Lung (tissue), 12 donors: ENCODE results near the gene NEO1. TPM values are rescaled to one million over a fixed set of nuclear protein-coding genes. Genes with fewer than 3 reads are reported as not detected.

Source experiments
- ATAC-seq: fragments of 200-7000 bp; cut with Tn5 transposase; one replicate; pipeline ENCODE4 v1.9.1; 2020; ENCODE audit warnings: moderate number of reproducible peaks; ENCODE audit not compliant: insufficient read depth, low FRiP score
- DNase-seq, 3 donors: peaks; one replicate each; pipeline ENCODE4 v3.0.0-alpha.2; 2013 to 2017
- H3K27ac ChIP-seq, 2 donors: one replicate each; pipeline ENCODE4 v1.5.1; 2013; ENCODE audit warnings: mild to moderate bottlenecking in 2 of 2, moderate library complexity in 2 of 2, control low read depth in 1 of 2, inconsistent platforms in 1 of 2, low read depth in 1 of 2, low read length in 1 of 2
- H3K27me3 ChIP-seq, 3 donors: one replicate each; pipeline ENCODE4 v1.5.1; 2013; ENCODE audit warnings: low read length in 2 of 3; ENCODE audit not compliant: control insufficient read depth in 3 of 3, insufficient read depth in 3 of 3
- H3K36me3 ChIP-seq, 4 donors: one replicate each; pipeline ENCODE4 v1.5.1; 2013; ENCODE audit warnings: low read length in 4 of 4, mild to moderate bottlenecking in 1 of 4, moderate library complexity in 1 of 4; ENCODE audit not compliant: control insufficient read depth in 4 of 4, insufficient read depth in 4 of 4
- H3K4me1 ChIP-seq, 5 donors: one replicate each; pipeline ENCODE4 v1.5.1; 2013; ENCODE audit warnings: low read length in 5 of 5, mild to moderate bottlenecking in 2 of 5, moderate library complexity in 1 of 5; ENCODE audit not compliant: control insufficient read depth in 5 of 5, insufficient read depth in 5 of 5
- H3K4me3 ChIP-seq: one replicate; pipeline ENCODE4 v1.5.1; 2013; ENCODE audit warnings: mild to moderate bottlenecking, control low read depth, moderate library complexity
- H3K9ac ChIP-seq, 2 donors: one replicate each; pipeline ENCODE4 v1.5.1; 2013; ENCODE audit warnings: low read length in 2 of 2, control low read depth in 1 of 2; ENCODE audit not compliant: insufficient read depth in 1 of 2
- H3K9me3 ChIP-seq, 4 donors: one replicate each; pipeline ENCODE4 v1.5.1; 2013; ENCODE audit warnings: low read length in 3 of 4, mild to moderate bottlenecking in 1 of 4, moderate library complexity in 1 of 4; ENCODE audit not compliant: control insufficient read depth in 4 of 4, insufficient read depth in 3 of 4
- WGBS, 2 donors: extraction: QIAGEN DNeasy Blood & Tissue Kit; methylation state at CpG; one replicate each; pipeline ENCODE4 v1.1.7; 2013; 5-methylcytosine and 5-hydroxymethylcytosine counted together
- polyA plus RNA-seq, 2 donors: library from polyadenylated mRNA; stranded (reverse); fragments of 200-250 nt; gene quantifications; one replicate each; pipeline ENCODE4 v1.2.1, GENCODE V29; 2013
- total RNA-seq, 2 donors: library from RNA; depleted of rRNA in 1 of 2; stranded (reverse); fragments of >200 nt in 1 of 2; gene quantifications; one replicate each; pipeline ENCODE4 v1.2.1, GENCODE V29; 2014 to 2021
- TF ChIP-seq, protein P1 (sequence below): IDR thresholded peaks from 2 replicates; pipeline ENCODE4 v1.5.1; 2012; ENCODE audit warnings: mild to moderate bottlenecking; ENCODE audit errors: control extremely low read depth, extremely low read depth
- donor health status: control.
- donor health status: control.
- donor health status: Bipolar disorder and iron deficiency.
- donor health status: healthy.
- donor health status: DM: yes; HTN: yes; CAD: no.

The NEO1 gene
- total and polyA plus RNA-seq, 4 donors = 6.9 to 70.8 (median 16.5) TPM

DNA sequence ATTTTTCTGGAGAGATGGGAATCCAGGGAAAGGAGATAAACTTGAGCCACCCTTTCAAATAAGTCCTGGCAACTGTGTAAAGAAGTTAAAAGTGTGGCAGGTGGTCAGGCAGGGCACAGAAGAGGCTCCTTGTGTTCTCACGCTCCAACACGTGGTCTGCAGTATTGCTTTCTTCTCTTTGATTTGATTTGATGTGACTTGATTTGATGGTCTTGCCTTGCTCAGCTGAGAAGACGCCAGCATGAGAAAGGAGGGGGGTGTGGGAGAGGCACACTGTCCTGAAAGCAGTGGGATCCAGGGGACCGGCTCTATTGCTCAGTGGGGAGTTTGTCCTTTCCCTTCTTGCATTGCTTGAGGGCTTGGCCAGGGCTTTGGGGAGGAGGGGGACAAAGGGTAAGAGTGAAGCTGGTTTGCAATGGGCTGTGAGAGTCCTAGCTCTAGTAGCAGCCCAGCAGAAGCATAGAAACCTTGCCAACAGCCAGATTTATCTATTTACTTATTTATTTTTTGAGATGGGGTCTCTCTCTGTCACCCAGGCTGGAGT, 25.7 kb upstream of the NEO1 start:
- no peak for ATAC-seq
- TF ChIP-seq, protein P1, sequence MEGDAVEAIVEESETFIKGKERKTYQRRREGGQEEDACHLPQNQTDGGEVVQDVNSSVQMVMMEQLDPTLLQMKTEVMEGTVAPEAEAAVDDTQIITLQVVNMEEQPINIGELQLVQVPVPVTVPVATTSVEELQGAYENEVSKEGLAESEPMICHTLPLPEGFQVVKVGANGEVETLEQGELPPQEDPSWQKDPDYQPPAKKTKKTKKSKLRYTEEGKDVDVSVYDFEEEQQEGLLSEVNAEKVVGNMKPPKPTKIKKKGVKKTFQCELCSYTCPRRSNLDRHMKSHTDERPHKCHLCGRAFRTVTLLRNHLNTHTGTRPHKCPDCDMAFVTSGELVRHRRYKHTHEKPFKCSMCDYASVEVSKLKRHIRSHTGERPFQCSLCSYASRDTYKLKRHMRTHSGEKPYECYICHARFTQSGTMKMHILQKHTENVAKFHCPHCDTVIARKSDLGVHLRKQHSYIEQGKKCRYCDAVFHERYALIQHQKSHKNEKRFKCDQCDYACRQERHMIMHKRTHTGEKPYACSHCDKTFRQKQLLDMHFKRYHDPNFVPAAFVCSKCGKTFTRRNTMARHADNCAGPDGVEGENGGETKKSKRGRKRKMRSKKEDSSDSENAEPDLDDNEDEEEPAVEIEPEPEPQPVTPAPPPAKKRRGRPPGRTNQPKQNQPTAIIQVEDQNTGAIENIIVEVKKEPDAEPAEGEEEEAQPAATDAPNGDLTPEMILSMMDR = no peak
- H3K9ac ChIP-seq = no peak overlapping the region
- DNase-seq = no peak
- H3K4me1 ChIP-seq = peaks cover 0 to 47% (median 3%) of the 10 kb centered on the region in 5 donors
- no peaks in the 10 kb centered on the region for H3K9me3 ChIP-seq
- no peak overlapping the region for H3K27ac ChIP-seq
- WGBS, 2 donors = 44 to 50% methylated on average over 4 of the region's 4 CpGs
- no peak overlapping the region for H3K4me3 ChIP-seq
- no peaks in the 10 kb centered on the region for H3K36me3 ChIP-seq
- peaks cover 0 to 2% (median 0%) of the 10 kb centered on the region in 3 donors for H3K27me3 ChIP-seq

DNA sequence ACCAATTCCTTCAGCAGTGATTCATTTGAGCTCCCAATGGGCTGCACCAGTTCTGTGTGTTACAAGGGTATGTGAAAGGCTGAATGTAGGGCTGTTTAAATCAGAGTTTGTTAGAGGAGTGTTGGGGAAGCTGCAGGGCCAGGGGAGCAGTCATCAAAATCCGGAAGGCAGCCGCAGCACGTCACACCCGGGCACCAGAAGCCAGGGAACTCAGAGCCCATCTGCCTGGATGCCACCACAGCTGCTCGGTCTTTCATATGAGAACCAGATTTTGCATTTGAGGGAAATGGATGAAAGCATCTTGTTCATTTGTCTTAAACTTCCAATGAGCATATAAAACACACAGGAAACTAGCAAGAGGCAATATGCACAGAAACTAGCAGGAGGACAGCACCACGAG, 24.2 kb upstream of the NEO1 start:
- Histone ChIP-seq H3K4me3 (no peak overlapping the region), H3K36me3 (no peaks in the 10 kb centered on the region), H3K27ac (no peak overlapping the region), H3K9me3 (no peaks in the 10 kb centered on the region), H3K27me3 (peaks cover 0 to 2% (median 0%) of the 10 kb centered on the region in 3 donors), H3K4me1 (peaks cover 0 to 37% (median 3%) of the 10 kb centered on the region in 5 donors), H3K9ac (no peak overlapping the region)
- ATAC-seq = no peak
- WGBS, 2 donors = 87 to 91% methylated on average over 6 of the region's 6 CpGs
- TF ChIP-seq, protein P1 = no peak
- DNase-seq = no peak

DNA sequence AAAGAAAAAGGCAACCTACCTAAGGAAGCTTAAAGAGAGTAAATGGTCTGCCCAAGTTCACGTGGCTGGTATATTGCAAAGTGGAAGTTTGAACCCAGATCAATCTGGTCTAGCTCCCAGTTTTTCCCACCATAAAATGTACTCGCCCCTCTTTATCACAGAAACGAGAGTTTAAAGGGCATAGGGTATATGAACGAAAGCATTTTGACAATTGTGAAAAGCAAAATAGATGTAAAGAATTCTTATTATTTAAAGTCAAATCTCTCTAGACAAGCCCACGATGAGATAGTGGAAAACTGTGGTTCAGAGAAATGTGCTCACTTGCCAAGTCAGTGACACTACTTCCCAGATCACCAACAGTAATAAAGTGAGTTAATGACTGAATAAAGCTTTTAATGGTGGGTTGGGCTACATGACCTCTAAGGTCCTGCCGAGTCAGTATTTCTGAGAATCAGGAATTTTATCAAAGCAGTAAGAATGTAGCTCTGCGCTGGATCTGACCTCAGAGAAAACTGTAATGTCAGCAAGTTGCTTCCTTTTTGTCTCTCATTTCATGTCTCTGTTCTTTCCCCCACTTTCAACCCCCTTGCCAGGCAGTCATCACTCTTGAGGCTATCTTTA, 23.3 kb upstream of the NEO1 start:
- H3K9me3 ChIP-seq = no peaks in the 10 kb centered on the region
- peak; percentile 25 to 78 (median 69) for DNase-seq
- no peak overlapping the region for H3K4me3 ChIP-seq
- TF ChIP-seq, protein P1 = no peak
- no peaks in the 10 kb centered on the region for H3K36me3 ChIP-seq
- H3K27me3 ChIP-seq = peaks cover 0 to 2% (median 0%) of the 10 kb centered on the region in 3 donors
- H3K27ac ChIP-seq = no peak overlapping the region
- peaks cover 0 to 37% (median 3%) of the 10 kb centered on the region in 5 donors for H3K4me1 ChIP-seq
- no peak for ATAC-seq
- WGBS, 2 donors = 71 to 75% methylated on average over 7 of the region's 7 CpGs
- peak overlapping the region in 1 of 2 donors; percentile 40 for H3K9ac ChIP-seq
